HCT116 (cell line): Measurements from ENCODE around the gene TADA3. TPM values are rescaled to one million over a fixed set of nuclear protein-coding genes. Genes with fewer than 3 reads are reported as not detected.

Experiments
- ATAC-seq: fragments of 200-7000 bp; cut with Tn5 transposase; 2 replicates; pipeline ENCODE4 v1.9.1; 2020; ENCODE audit warnings: mild to moderate bottlenecking, moderate library complexity
- BruUV-seq: library from RNA; stranded (reverse); fragments of 400-500 nt; replicated peaks from 2 replicates; lab custom pipeline; 2021; lab: Mats Ljungman, UMichigan
- CTCF ChIA-PET: fragments of 300-600 bp; sonication (Branson Sonifier 250); formaldehyde crosslinking; loops from one replicate; lab custom pipeline; 2021; ENCODE audit warnings: antibody characterized with exemption; lab: Charles Lee
- POLR2A ChIA-PET: fragments of 300-600, 350-600 bp; sonication (Branson Sonifier 250); formaldehyde crosslinking; loops from one replicate; lab custom pipeline; 2021; ENCODE audit warnings: antibody characterized with exemption; lab: Charles Lee
- RAD21 ChIA-PET, 2 experiments: fragments of 300-600 bp; sonication (Branson Sonifier 250); formaldehyde crosslinking; loops; one replicate each; lab custom pipeline; 2023; ENCODE audit warnings: low total read pairs in 2 of 2; ENCODE audit not compliant: uncharacterized antibody in 2 of 2, unreplicated experiment in 2 of 2, low non-redundant PET in 1 of 2; lab: Charles Lee
- DNase-seq: peaks from one replicate; pipeline ENCODE4 v3.0.0-alpha.2; 2010; ENCODE audit warnings: low read depth, low spot score
- H2AFZ ChIP-seq: fragments of 200-600 bp; shearing (Covaris generic), sonication (generic); 2 replicates; pipeline ENCODE4 v1.6.1; 2017; ENCODE audit warnings: low read depth, mixed run types, mixed read lengths, antibody characterized with exemption, low read length; ENCODE audit not compliant: poor library complexity, severe bottlenecking
- H3K27ac ChIP-seq: 2 replicates; pipeline ENCODE4 v1.5.1; 2012; ENCODE audit warnings: low read depth, low read length
- H3K27me3 ChIP-seq: fragments of 200-600 bp; sonication (generic); 2 replicates; pipeline ENCODE4 v1.6.1; 2016; ENCODE audit warnings: mixed run types, low read length, mixed read lengths; ENCODE audit not compliant: insufficient read depth
- H3K36me3 ChIP-seq, 2 experiments: fragments of 200-500 bp in 1 of 2; fragments of 200-600 bp in 1 of 2; sonication (Bioruptor generic) in 1 of 2; sonication (generic) in 1 of 2; 2 replicates each; pipeline versions ENCODE4 v1.5.1 to v1.6.1; 2014 to 2016; ENCODE audit warnings: low read length in 2 of 2, inconsistent platforms in 1 of 2, mixed read lengths in 1 of 2, mixed run types in 1 of 2; ENCODE audit not compliant: insufficient read depth in 2 of 2, control insufficient read depth in 1 of 2
- H3K4me1 ChIP-seq, 2 experiments: fragments of 200-600 bp in 1 of 2; sonication (generic) in 1 of 2; 2 replicates each; pipeline versions ENCODE4 v1.5.1 to v1.6.1; 2012 to 2017; ENCODE audit warnings: low read length in 2 of 2, inconsistent platforms in 1 of 2, mild to moderate bottlenecking in 1 of 2, mixed read lengths in 1 of 2, mixed run types in 1 of 2, moderate library complexity in 1 of 2; ENCODE audit not compliant: insufficient read depth in 2 of 2, control insufficient read depth in 1 of 2
- H3K4me2 ChIP-seq: fragments of 200-600 bp; sonication (generic); 2 replicates; pipeline ENCODE4 v1.6.1; 2017; ENCODE audit warnings: mixed run types, low read length, mixed read lengths
- H3K4me3 ChIP-seq, 2 experiments: fragments of 200-600 bp in 1 of 2; sonication (generic) in 1 of 2; replicated peaks in 1 of 2; 2 replicates each; pipeline ENCODE4 v1.5.1; 2011 to 2016; ENCODE audit warnings: low read length in 2 of 2, control low read depth in 1 of 2, low read depth in 1 of 2, mild to moderate bottlenecking in 1 of 2, mixed read lengths in 1 of 2, mixed run types in 1 of 2
- H3K79me2 ChIP-seq: fragments of 200-600 bp; sonication (generic); 2 replicates; pipeline ENCODE4 v1.6.1; 2017; ENCODE audit warnings: mild to moderate bottlenecking, mixed run types, low read length, moderate library complexity, mixed read lengths; ENCODE audit not compliant: insufficient read depth
- H3K9ac ChIP-seq: fragments of 200-600 bp; sonication (generic); 2 replicates; pipeline ENCODE4 v1.6.1; 2016; ENCODE audit warnings: low read length, mixed read lengths
- H3K9me2 ChIP-seq: fragments of 200-600 bp; sonication (generic), shearing (Covaris generic); 2 replicates; pipeline ENCODE4 v1.6.1; 2017; ENCODE audit warnings: mixed run types, mild to moderate bottlenecking, moderate library complexity; ENCODE audit not compliant: insufficient read depth
- H3K9me3 ChIP-seq, 2 experiments: fragments of 200-500 bp in 1 of 2; fragments of 200-600 bp in 1 of 2; sonication (Bioruptor generic) in 1 of 2; sonication (generic) in 1 of 2; 2 replicates each; pipeline ENCODE4 v1.6.1; 2014 to 2017; ENCODE audit warnings: low read length in 2 of 2, mixed read lengths in 2 of 2, inconsistent platforms in 1 of 2, low read depth in 1 of 2, mild to moderate bottlenecking in 1 of 2, mixed run types in 1 of 2, moderate library complexity in 1 of 2; ENCODE audit not compliant: control insufficient read depth in 1 of 2, insufficient read depth in 1 of 2
- H4K20me1 ChIP-seq: fragments of 200-600 bp; sonication (generic), shearing (Covaris generic); 2 replicates; pipeline ENCODE4 v1.6.1; 2017; ENCODE audit warnings: mixed run types, mild to moderate bottlenecking, moderate library complexity; ENCODE audit not compliant: insufficient read depth
- CEBPB ChIP-seq: IDR thresholded peaks from 2 replicates; pipeline ENCODE4 v1.6.1; 2012; ENCODE audit warnings: low read depth
- EGR1 ChIP-seq: IDR thresholded peaks from 2 replicates; pipeline ENCODE4 v1.6.1; 2012; ENCODE audit warnings: low read depth
- ELF1 ChIP-seq: IDR thresholded peaks from 2 replicates; pipeline ENCODE4 v1.6.1; 2012; ENCODE audit warnings: low read depth, borderline replicate concordance
- EZH2 ChIP-seq: fragments of 200-600 bp; sonication (generic); IDR thresholded peaks from 2 replicates; pipeline ENCODE4 v1.6.1; 2017; ENCODE audit warnings: antibody characterized with exemption, mixed run types
- EZH2phosphoT487 ChIP-seq: fragments of 200-600 bp; IDR thresholded peaks from 2 replicates; pipeline ENCODE4 v1.6.1; 2018; ENCODE audit warnings: antibody characterized with exemption, borderline replicate concordance
- MAX ChIP-seq: IDR thresholded peaks from 2 replicates; pipeline ENCODE4 v1.6.1; 2012
- POLR2A ChIP-seq: IDR thresholded peaks from 2 replicates; pipeline ENCODE4 v1.7.0; 2011; ENCODE audit warnings: borderline replicate concordance; ENCODE audit not compliant: insufficient read depth, insufficient read length; ENCODE audit errors: extremely low read depth
- POLR2AphosphoS5 ChIP-seq: IDR thresholded peaks from 2 replicates; pipeline ENCODE4 v1.6.1; 2011; ENCODE audit warnings: mild to moderate bottlenecking, low read depth, low read length, moderate library complexity
- RAD21 ChIP-seq: IDR thresholded peaks from 2 replicates; pipeline ENCODE4 v1.6.1; 2012; ENCODE audit warnings: low read depth, mild to moderate bottlenecking
- REST ChIP-seq: IDR thresholded peaks from 2 replicates; pipeline ENCODE4 v1.6.1; 2012; ENCODE audit warnings: low read depth
- SIN3A ChIP-seq: IDR thresholded peaks from 2 replicates; pipeline ENCODE4 v1.6.1; 2012; ENCODE audit warnings: low read depth
- YY1 ChIP-seq: IDR thresholded peaks from 2 replicates; pipeline ENCODE4 v1.6.1; 2011; ENCODE audit warnings: low read length, low read depth, moderate library complexity, mild to moderate bottlenecking; ENCODE audit not compliant: insufficient replicate concordance; ENCODE audit errors: extremely low read depth
- ZBTB33 ChIP-seq: IDR thresholded peaks from 2 replicates; pipeline ENCODE4 v1.6.1; 2011; ENCODE audit warnings: mild to moderate bottlenecking, low read length, moderate library complexity; ENCODE audit not compliant: insufficient replicate concordance; ENCODE audit errors: extremely low read depth
- ZNF274 ChIP-seq: fragments of 200-500 bp; sonication (Bioruptor generic); IDR thresholded peaks from 2 replicates; pipeline ENCODE4 v1.6.1; 2014; ENCODE audit warnings: mild to moderate bottlenecking, low read depth, low read length, inconsistent platforms
- intact Hi-C: fragments of 100-400 bp; cut with micrococcal nuclease; formaldehyde crosslinking; loops from 2 replicates; pipeline ENCODE4 v1.10.0; 2022
- total RNA-seq: library from RNA; stranded (reverse); gene quantifications from one replicate; pipeline ENCODE4 v1.2.1, GENCODE V29; 2021; ENCODE audit not compliant: unreplicated experiment
- TF ChIP-seq, protein P1 (sequence below): IDR thresholded peaks from 2 replicates; pipeline ENCODE4 v1.6.1; 2012

The TADA3 gene
- total RNA-seq, 1 experiment from 2014 or later, result 72.0 TPM

DNA sequence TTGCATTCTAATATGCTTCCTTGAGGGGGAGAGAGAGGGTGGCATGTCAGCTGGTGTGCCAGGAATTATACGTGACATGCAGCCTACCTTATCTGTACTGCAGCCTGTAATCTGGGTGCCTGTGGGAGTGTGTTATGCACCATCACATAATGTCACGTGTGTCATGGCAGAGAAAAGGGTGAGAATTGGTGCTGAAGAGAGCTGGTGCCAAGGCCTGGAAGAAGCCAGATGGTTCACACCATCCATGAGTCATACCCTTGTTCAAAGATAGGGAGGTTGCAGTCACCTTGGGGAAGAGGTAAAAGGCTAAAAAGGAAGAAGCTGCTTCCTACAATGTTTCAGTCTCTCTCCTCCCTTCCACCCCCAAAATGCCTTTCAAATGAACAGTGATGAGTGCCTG is 55.4 kb downstream of the TADA3 start:
- CTCF ChIA-PET, result no interaction called here
- DNase-seq (no peak), ATAC-seq (no peak)
- Histone ChIP-seq H3K9me3 (no peaks in the 10 kb centered on the region), H3K27ac (no peak overlapping the region), H3K4me3 (no peak overlapping the region), H3K27me3 (no peaks in the 10 kb centered on the region), H2AFZ (no peak overlapping the region), H3K9ac (no peak overlapping the region), H3K9me2 (no peaks in the 10 kb centered on the region), H4K20me1 (peaks cover 4% of the 10 kb centered on the region; the same call in 1 of the 2 replicates), H3K4me2 (no peak overlapping the region), H3K36me3 (peaks cover 53 to 69% of the 10 kb centered on the region in 2 experiments), H3K4me1 (peaks cover 9 to 14% of the 10 kb centered on the region in 2 experiments; a peak in 3 of 4 replicates), H3K79me2 (peaks cover 67% of the 10 kb centered on the region)
- RAD21 ChIA-PET, result no interaction called here
- no TSS peak for BruUV-seq
- no peak for TF ChIP-seq SIN3A
- TF ChIP-seq POLR2A, result no peak
- TF ChIP-seq REST, result no peak
- TF ChIP-seq RAD21, result no peak
- TF ChIP-seq ZNF274, result no peak
- TF ChIP-seq POLR2AphosphoS5, result no peak
- no peak for TF ChIP-seq ELF1
- no peak for TF ChIP-seq EZH2phosphoT487
- TF ChIP-seq ZBTB33, result no peak
- no peak for TF ChIP-seq EZH2
- TF ChIP-seq, protein P1, sequence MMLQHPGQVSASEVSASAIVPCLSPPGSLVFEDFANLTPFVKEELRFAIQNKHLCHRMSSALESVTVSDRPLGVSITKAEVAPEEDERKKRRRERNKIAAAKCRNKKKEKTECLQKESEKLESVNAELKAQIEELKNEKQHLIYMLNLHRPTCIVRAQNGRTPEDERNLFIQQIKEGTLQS, result no peak
- no peak for TF ChIP-seq CEBPB
- TF ChIP-seq MAX, result no peak
- no peak for TF ChIP-seq EGR1
- TF ChIP-seq YY1, result no peak
- intact Hi-C loops, result loop anchor here (10.0 kb wide), 1 partner anchor 382 kb away; no protein-coding TSS in a partner anchor
- POLR2A ChIA-PET, result no interaction called here
